Small intestine (tissue), 7 donors: ENCODE results near the gene DPF1. TPM values are rescaled to one million over a fixed set of nuclear protein-coding genes. Genes with fewer than 3 reads are reported as not detected.
A peak's percentile ranks its signal among the peaks of the same experiment; 100 is the strongest.

Experiments used
- DNase-seq, 2 donors: peaks; one replicate each; pipeline versions ENCODE4 v3.0.0 to v3.0.0-alpha.2; 2013
- FAIRE-seq: peaks from 2 replicates; lab custom pipeline; 2012; peaks lifted over from hg19 to GRCh38; lab: Jason Lieb, UNC
- H3K27ac ChIP-seq, 3 donors: one replicate each; pipeline ENCODE4 v1.5.1; 2013; ENCODE audit warnings: low read length in 2 of 3, mild to moderate bottlenecking in 2 of 3, control low read depth in 1 of 3, inconsistent platforms in 1 of 3, low read depth in 1 of 3, moderate library complexity in 1 of 3
- H3K27me3 ChIP-seq, 3 donors: one replicate each; pipeline ENCODE4 v1.6.1; 2013; ENCODE audit warnings: low read length in 3 of 3, inconsistent platforms in 1 of 3; ENCODE audit not compliant: control insufficient read depth in 3 of 3, insufficient read depth in 3 of 3
- H3K36me3 ChIP-seq, 3 donors: one replicate each; pipeline ENCODE4 v1.6.1; 2013; ENCODE audit warnings: low read length in 3 of 3, inconsistent platforms in 1 of 3, low read depth in 1 of 3, mild to moderate bottlenecking in 1 of 3, moderate library complexity in 1 of 3; ENCODE audit not compliant: control insufficient read depth in 3 of 3, insufficient read depth in 2 of 3
- H3K4me1 ChIP-seq, 3 donors: one replicate each; pipeline ENCODE4 v1.6.1; 2013; ENCODE audit warnings: low read length in 2 of 3, inconsistent platforms in 1 of 3, low read depth in 1 of 3, mild to moderate bottlenecking in 1 of 3, moderate library complexity in 1 of 3; ENCODE audit not compliant: control insufficient read depth in 3 of 3, insufficient read depth in 2 of 3
- H3K4me3 ChIP-seq, 3 donors: one replicate each; pipeline ENCODE4 v1.5.1; 2013; ENCODE audit warnings: low read length in 3 of 3, control low read depth in 1 of 3, inconsistent platforms in 1 of 3, low read depth in 1 of 3, mild to moderate bottlenecking in 1 of 3, moderate library complexity in 1 of 3
- H3K9me3 ChIP-seq, 2 donors: one replicate each; pipeline ENCODE4 v1.6.1; 2013; ENCODE audit warnings: low read depth in 1 of 2, low read length in 1 of 2; ENCODE audit not compliant: control insufficient read depth in 2 of 2, insufficient read depth in 1 of 2
- WGBS, 3 donors: extraction: QIAGEN DNeasy Blood & Tissue Kit; methylation state at CpG; one replicate each; pipeline ENCODE4 v1.1.7; 2013; 5-methylcytosine and 5-hydroxymethylcytosine counted together
- polyA plus RNA-seq, 4 donors: library from polyadenylated mRNA; stranded (reverse) in 3 of 4; unstranded in 1 of 4; fragments of 200-250 nt in 3 of 4; fragments of 120-200 nt in 1 of 4; gene quantifications; one replicate each; pipeline versions ENCODE4 v1.2.1 to v1.2.3, GENCODE V29; 2013
- donor health status: healthy with polysubstance abuse.
- donor health status: control.
- donor health status: control.
- donor health status: Bipolar disorder and iron deficiency.
- donor health status: healthy.

DPF1 gene
- polyA plus RNA-seq, 4 donors, result 0.39 to 0.64 TPM; not detected in 2

GRCh38 chr19:38221421-38221820 is 2.6 kb downstream of the DPF1 start:
- no peak for DNase-seq
- H3K4me1 ChIP-seq, result peaks cover 0 to 6% (median 2%) of the 10 kb centered on the region in 3 donors
- H3K4me3 ChIP-seq, result no peak overlapping the region
- no peak overlapping the region for H3K27ac ChIP-seq
- peaks cover 0 to 32% (median 15%) of the 10 kb centered on the region in 3 donors for H3K27me3 ChIP-seq
- no peaks in the 10 kb centered on the region for H3K9me3 ChIP-seq
- H3K36me3 ChIP-seq, result no peaks in the 10 kb centered on the region
- no peak for FAIRE-seq
- WGBS, 3 donors, result 90 to 93% (median 93%) methylated on average over 6 of the region's 6 CpGs

DNA sequence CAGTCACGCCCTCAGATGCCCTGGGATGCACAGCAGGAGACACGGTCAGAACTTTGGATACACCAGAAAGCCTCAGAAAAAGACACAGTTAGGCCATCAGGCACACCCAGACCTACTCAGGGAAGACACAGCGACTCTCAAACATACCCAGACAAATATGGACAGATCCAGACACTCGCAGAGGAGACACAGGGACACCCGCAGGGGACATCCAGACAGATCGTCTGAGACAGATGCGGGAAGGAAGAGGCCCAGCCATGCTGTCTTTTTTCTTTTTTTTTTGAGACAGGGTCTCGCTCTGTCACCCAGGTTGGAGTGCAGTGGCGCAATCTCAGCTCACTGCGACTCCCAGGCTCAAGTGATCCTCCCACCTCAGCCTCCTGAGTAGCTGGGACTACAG is 4.8 kb downstream of the DPF1 start:
- H3K36me3 ChIP-seq, result no peaks in the 10 kb centered on the region
- no peak overlapping the region for H3K27ac ChIP-seq
- FAIRE-seq (no peak), DNase-seq (no peak)
- no peak overlapping the region for H3K4me3 ChIP-seq
- no peaks in the 10 kb centered on the region for H3K9me3 ChIP-seq
- WGBS, 3 donors, result 88 to 90% (median 90%) methylated on average over 10 of the region's 10 CpGs
- H3K4me1 ChIP-seq, result peaks cover 0 to 3% (median 2%) of the 10 kb centered on the region in 3 donors
- H3K27me3 ChIP-seq, result peaks cover 0 to 30% (median 7%) of the 10 kb centered on the region in 3 donors

DNA sequence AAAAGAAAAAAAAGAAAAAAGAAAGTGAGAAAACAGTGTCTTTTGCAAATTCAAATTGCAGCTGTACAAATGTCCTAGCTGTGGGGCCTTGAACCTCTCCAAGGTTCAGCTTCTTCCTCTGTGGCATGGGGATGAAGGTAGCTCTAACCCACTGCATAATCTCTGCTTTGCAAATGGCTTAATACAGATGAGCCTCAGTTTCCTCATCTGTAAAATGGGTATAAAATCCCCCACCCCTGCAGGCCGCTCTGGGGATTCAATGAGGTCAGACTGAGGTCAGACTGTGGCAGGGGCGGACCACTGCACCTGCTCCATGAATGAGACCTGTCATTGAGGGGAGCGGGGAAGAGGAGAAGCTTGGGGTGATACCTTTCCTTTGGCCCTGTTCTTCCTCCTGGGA is 5.8 kb downstream of the DPF1 start:
- no peak for DNase-seq
- peaks cover 0 to 3% (median 0%) of the 10 kb centered on the region in 3 donors for H3K4me1 ChIP-seq
- no peaks in the 10 kb centered on the region for H3K9me3 ChIP-seq
- peaks cover 0 to 32% (median 9%) of the 10 kb centered on the region in 3 donors for H3K27me3 ChIP-seq
- WGBS, 3 donors, result 87 to 93% (median 92%) methylated on average over 3 of the region's 3 CpGs
- no peak for FAIRE-seq
- no peak overlapping the region for H3K27ac ChIP-seq
- H3K4me3 ChIP-seq, result no peak overlapping the region
- no peaks in the 10 kb centered on the region for H3K36me3 ChIP-seq

DNA sequence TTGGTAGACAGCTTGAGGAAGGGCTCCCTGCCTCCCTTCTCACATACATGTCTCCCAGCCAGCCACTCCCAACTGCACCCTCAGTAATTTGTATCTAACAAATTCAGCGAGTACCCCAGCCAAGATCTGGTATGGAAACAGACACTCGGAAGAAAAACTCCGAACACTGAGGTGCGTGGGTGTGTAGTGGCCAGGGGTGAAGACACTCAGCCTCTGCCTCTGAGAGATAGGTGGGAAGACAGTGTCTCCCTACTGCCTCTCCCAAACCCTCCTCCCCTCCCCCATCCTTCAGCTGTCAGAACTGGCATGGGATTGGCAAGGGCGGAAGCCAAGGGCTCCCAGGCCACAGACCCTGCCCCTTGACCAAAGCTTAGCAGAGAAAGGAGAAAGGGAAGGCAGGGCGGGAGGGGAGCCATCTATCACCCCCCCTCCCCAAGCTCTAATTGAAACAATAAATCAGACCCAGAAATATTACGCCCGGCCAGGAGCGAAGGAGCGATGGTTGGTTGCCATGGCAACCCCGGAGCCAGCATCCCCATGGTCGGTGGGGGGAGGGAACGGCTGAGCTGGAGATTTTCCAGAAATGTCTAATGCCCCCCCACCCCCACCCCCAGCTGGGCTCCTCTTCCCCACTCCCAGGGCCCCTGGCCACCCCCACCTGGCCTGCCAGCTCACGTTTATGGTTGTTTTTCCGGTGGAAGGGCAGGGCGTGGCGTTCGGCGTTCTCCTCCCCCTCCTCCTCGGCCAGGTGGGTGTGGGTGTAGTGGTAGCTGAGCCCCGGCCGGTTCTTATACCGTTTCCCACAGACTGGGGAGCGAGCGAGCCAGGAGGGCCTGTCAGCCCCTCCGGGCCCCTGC is 7.0 kb downstream of the DPF1 start:
- Histone ChIP-seq H3K27me3 (peaks cover 0 to 25% (median 6%) of the 10 kb centered on the region in 3 donors), H3K9me3 (no peaks in the 10 kb centered on the region), H3K27ac (no peak overlapping the region), H3K4me3 (no peak overlapping the region), H3K4me1 (peaks cover 0 to 3% (median 0%) of the 10 kb centered on the region in 3 donors), H3K36me3 (no peaks in the 10 kb centered on the region)
- 32 to 46% (median 37%) methylated on average over 21 to 26 of the region's 26 CpGs for WGBS, 3 donors
- FAIRE-seq (no peak), DNase-seq (peak; percentile 20 to 58)

DNA sequence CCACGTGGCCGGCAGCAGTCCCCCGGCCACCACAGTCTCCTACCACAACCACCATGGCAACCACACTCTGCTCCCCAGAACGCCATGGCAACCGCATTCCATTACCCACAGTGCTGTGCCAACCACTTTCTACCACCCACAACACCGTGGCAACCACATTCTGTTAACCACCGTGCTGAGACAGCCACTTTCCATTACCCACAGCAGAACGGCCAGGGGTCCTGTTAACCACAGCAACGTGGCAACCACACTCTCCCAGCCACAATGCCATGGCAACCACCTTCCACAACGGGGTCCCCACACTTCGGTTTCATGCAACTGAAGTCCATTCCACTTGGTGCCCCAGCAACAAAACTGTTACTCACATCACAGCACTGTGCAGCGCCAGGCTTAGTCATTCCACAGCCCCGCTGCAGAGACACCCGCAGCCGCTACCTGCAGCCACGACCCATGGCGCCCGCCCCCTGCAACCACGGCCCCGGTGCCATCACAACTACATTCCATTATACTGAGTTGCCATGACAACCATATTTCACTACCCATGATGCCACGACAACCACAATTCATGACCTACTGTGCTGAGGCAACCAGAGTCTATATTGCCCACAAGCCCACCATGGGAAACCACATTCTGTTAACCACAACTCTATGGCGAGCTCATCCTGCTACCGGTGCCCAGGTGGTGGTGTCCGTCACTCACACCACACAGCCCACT is 10.0 kb downstream of the DPF1 start:
- H3K27ac ChIP-seq, result no peak overlapping the region
- H3K9me3 ChIP-seq, result no peaks in the 10 kb centered on the region
- H3K27me3 ChIP-seq, result peaks cover 0 to 47% (median 9%) of the 10 kb centered on the region in 3 donors
- no peak for DNase-seq
- H3K36me3 ChIP-seq, result peaks cover 0 to 2% (median 0%) of the 10 kb centered on the region in 3 donors
- no peak for FAIRE-seq
- no peak overlapping the region for H3K4me3 ChIP-seq
- peaks cover 0 to 21% (median 0%) of the 10 kb centered on the region in 3 donors for H3K4me1 ChIP-seq
- WGBS, 3 donors, result 46 to 57% (median 55%) methylated on average over 22 to 24 of the region's 24 CpGs

- FAIRE-seq, result no peak
- WGBS, 3 donors, result 77 to 89% (median 81%) methylated on average over 23 of the region's 23 CpGs
- H3K27me3 ChIP-seq, result peaks cover 0 to 49% (median 9%) of the 10 kb centered on the region in 3 donors
- H3K4me1 ChIP-seq, result peaks cover 0 to 21% (median 0%) of the 10 kb centered on the region in 3 donors
- H3K4me3 ChIP-seq, result no peak overlapping the region
- H3K27ac ChIP-seq, result no peak overlapping the region
- H3K36me3 ChIP-seq, result peaks cover 0 to 4% (median 0%) of the 10 kb centered on the region in 3 donors
- no peaks in the 10 kb centered on the region for H3K9me3 ChIP-seq
- no peak for DNase-seq
Measured at GRCh38 chr19:38213469-38213868, 10.6 kb downstream of the DPF1 start.

- 20 to 33% (median 21%) methylated on average over 12 to 14 of the region's 15 CpGs for WGBS, 3 donors
- DNase-seq (no peak), FAIRE-seq (no peak)
- H3K4me3 ChIP-seq, result no peak overlapping the region
- H3K9me3 ChIP-seq, result no peaks in the 10 kb centered on the region
- peaks cover 0 to 19% (median 0%) of the 10 kb centered on the region in 3 donors for H3K4me1 ChIP-seq
- H3K27ac ChIP-seq, result no peak overlapping the region
- peaks cover 0 to 46% (median 9%) of the 10 kb centered on the region in 3 donors for H3K27me3 ChIP-seq
- peaks cover 0 to 16% (median 7%) of the 10 kb centered on the region in 3 donors for H3K36me3 ChIP-seq
Measured at GRCh38 chr19:38211766-38212165, 12.3 kb downstream of the DPF1 start.

DNA sequence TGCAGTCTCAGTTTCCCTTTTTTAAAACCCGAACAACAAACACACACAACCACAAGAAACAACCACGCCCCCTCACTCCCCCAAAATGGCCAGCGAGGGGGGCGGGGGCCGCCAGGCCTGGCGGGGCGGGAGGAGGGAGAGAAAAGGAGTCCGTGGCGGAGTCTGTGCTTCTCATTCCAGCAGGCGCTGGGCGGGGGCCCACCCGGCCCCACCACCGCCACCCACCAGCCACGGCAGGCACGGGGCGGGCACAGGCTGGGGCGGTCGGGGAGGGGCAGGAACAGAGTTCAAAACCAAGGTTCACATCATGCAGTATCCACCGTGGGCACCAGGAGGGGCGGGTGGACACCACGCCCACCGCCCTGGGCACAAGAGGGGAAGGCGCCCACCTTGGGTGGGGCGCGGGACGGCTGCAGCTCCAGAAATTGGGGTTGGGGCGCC is 12.9 kb downstream of the DPF1 start:
- Histone ChIP-seq H3K4me3 (peak overlapping the region in 1 of 3 donors; percentile 25), H3K27ac (peak overlapping the region in 1 of 3 donors; percentile 81)
- FAIRE-seq, result no peak

More for the DNA sequence above, 12.9 kb downstream of the DPF1 start:
- H3K9me3 ChIP-seq, result no peaks in the 10 kb centered on the region
- peaks cover 0 to 46% (median 9%) of the 10 kb centered on the region in 3 donors for H3K27me3 ChIP-seq
- H3K36me3 ChIP-seq, result peaks cover 5 to 22% (median 12%) of the 10 kb centered on the region in 3 donors
- peaks cover 0 to 19% (median 0%) of the 10 kb centered on the region in 3 donors for H3K4me1 ChIP-seq
- 2 to 7% (median 2%) methylated on average over 17 to 27 of the region's 27 CpGs for WGBS, 3 donors
- DNase-seq, result peak; percentile 9 to 52
